Mesenchymal stem cell (in vitro differentiated cells and primary cell): Measurements from ENCODE around the gene IL10RB.

Experiments used
- DNase-seq: peaks from one replicate; pipeline ENCODE4 v3.0.0-alpha.2; 2013
- H2AFZ ChIP-seq: one replicate; pipeline ENCODE4 v1.6.1; 2013; ENCODE audit warnings: low read depth, mild to moderate bottlenecking, control low read depth, inconsistent platforms, low read length, moderate library complexity
- H2AK5ac ChIP-seq: 2 replicates; pipeline ENCODE4 v1.6.1; 2013; ENCODE audit warnings: low read length, moderate library complexity, mild to moderate bottlenecking, inconsistent platforms; ENCODE audit not compliant: severe bottlenecking
- H2BK120ac ChIP-seq: one replicate; pipeline ENCODE4 v1.6.1; 2013; ENCODE audit warnings: low read depth, mild to moderate bottlenecking, inconsistent platforms, low read length, moderate library complexity
- H2BK12ac ChIP-seq, 2 experiments: one replicate each; pipeline ENCODE4 v1.6.1; 2013; ENCODE audit warnings: inconsistent platforms in 2 of 2, low read length in 2 of 2, mild to moderate bottlenecking in 2 of 2, moderate library complexity in 2 of 2, control low read depth in 1 of 2
- H2BK15ac ChIP-seq: one replicate; pipeline ENCODE4 v1.6.1; 2013; ENCODE audit warnings: mild to moderate bottlenecking, low read depth, inconsistent platforms; ENCODE audit not compliant: poor library complexity, severe bottlenecking
- H2BK5ac ChIP-seq: 2 replicates; pipeline ENCODE4 v1.6.1; 2013; ENCODE audit warnings: low read depth, mild to moderate bottlenecking, low read length, control low read depth, inconsistent platforms; ENCODE audit not compliant: poor library complexity, severe bottlenecking
- H3K14ac ChIP-seq, 2 experiments: one replicate each; pipeline ENCODE4 v1.6.1; 2013; ENCODE audit warnings: inconsistent platforms in 2 of 2, low read length in 2 of 2, control low read depth in 1 of 2, mild to moderate bottlenecking in 1 of 2, moderate library complexity in 1 of 2
- H3K18ac ChIP-seq, 2 experiments: one replicate each; pipeline ENCODE4 v1.6.1; 2013; ENCODE audit warnings: inconsistent platforms in 2 of 2, low read length in 2 of 2, control low read depth in 1 of 2, low read depth in 1 of 2, mild to moderate bottlenecking in 1 of 2
- H3K23ac ChIP-seq, 2 experiments: one replicate each; pipeline ENCODE4 v1.6.1; 2013; ENCODE audit warnings: inconsistent platforms in 2 of 2, low read length in 2 of 2, mild to moderate bottlenecking in 2 of 2, moderate library complexity in 2 of 2, control low read depth in 1 of 2
- H3K27ac ChIP-seq: 2 replicates; pipeline ENCODE4 v1.5.1; 2013; ENCODE audit warnings: mild to moderate bottlenecking, moderate library complexity, low read length, control low read depth, inconsistent platforms; ENCODE audit not compliant: poor library complexity, severe bottlenecking
- H3K27me3 ChIP-seq, 2 experiments: 2 replicates each; pipeline versions ENCODE4 v1.6.1 to v1.7.0; 2013; ENCODE audit warnings: low read length in 2 of 2, mild to moderate bottlenecking in 2 of 2, moderate library complexity in 2 of 2, control low read depth in 1 of 2, inconsistent platforms in 1 of 2; ENCODE audit not compliant: control insufficient read depth in 1 of 2, insufficient read depth in 1 of 2
- H3K36me3 ChIP-seq, 2 experiments: 2 replicates each; pipeline versions ENCODE4 v1.6.1 to v1.7.0; 2013; ENCODE audit warnings: low read length in 2 of 2, control low read depth in 1 of 2, inconsistent platforms in 1 of 2, low read depth in 1 of 2, mild to moderate bottlenecking in 1 of 2; ENCODE audit not compliant: insufficient read depth in 2 of 2, control insufficient read depth in 1 of 2
- H3K4ac ChIP-seq, 2 experiments: one replicate each; pipeline ENCODE4 v1.6.1; 2013; ENCODE audit warnings: inconsistent platforms in 2 of 2, low read length in 2 of 2, mild to moderate bottlenecking in 2 of 2, moderate library complexity in 2 of 2, control low read depth in 1 of 2, low read depth in 1 of 2
- H3K4me1 ChIP-seq: 2 replicates; pipeline ENCODE4 v1.6.1; 2013; ENCODE audit warnings: low read depth, low read length, control low read depth; ENCODE audit not compliant: control insufficient read depth, insufficient read depth
- H3K4me2 ChIP-seq: 2 replicates; pipeline ENCODE4 v1.6.1; 2013; ENCODE audit warnings: low read length, mild to moderate bottlenecking, inconsistent platforms; ENCODE audit not compliant: poor library complexity, severe bottlenecking
- H3K4me3 ChIP-seq, 2 experiments: 2 replicates each; pipeline versions ENCODE4 v1.5.1 to v1.7.0; 2013; ENCODE audit warnings: low read length in 2 of 2, mild to moderate bottlenecking in 2 of 2, control low read depth in 1 of 2, low read depth in 1 of 2; ENCODE audit not compliant: insufficient read depth in 1 of 2
- H3K79me1 ChIP-seq: replicated peaks from 2 replicates; pipeline ENCODE4 v1.6.1; 2013; ENCODE audit warnings: mild to moderate bottlenecking, control low read depth, low read length, inconsistent platforms; ENCODE audit not compliant: poor library complexity, severe bottlenecking
- H3K9ac ChIP-seq: 2 replicates; pipeline ENCODE4 v1.7.0; 2013; ENCODE audit warnings: mild to moderate bottlenecking, low read length, moderate library complexity
- H3K9me3 ChIP-seq: 2 replicates; pipeline ENCODE4 v1.7.0; 2013; ENCODE audit warnings: mild to moderate bottlenecking, low read length; ENCODE audit not compliant: control insufficient read depth
- H4K8ac ChIP-seq: one replicate; pipeline ENCODE4 v1.6.1; 2013; ENCODE audit warnings: inconsistent platforms, mild to moderate bottlenecking, low read length, moderate library complexity
- H4K91ac ChIP-seq: one replicate; pipeline ENCODE4 v1.6.1; 2013; ENCODE audit warnings: mild to moderate bottlenecking, low read length, inconsistent platforms
- WGBS: methylation state at CpG from one replicate; pipeline ENCODE4 v1.1.7; 2013; ENCODE audit warnings: mixed read lengths; 5-methylcytosine and 5-hydroxymethylcytosine counted together

IL10RB gene

DNA sequence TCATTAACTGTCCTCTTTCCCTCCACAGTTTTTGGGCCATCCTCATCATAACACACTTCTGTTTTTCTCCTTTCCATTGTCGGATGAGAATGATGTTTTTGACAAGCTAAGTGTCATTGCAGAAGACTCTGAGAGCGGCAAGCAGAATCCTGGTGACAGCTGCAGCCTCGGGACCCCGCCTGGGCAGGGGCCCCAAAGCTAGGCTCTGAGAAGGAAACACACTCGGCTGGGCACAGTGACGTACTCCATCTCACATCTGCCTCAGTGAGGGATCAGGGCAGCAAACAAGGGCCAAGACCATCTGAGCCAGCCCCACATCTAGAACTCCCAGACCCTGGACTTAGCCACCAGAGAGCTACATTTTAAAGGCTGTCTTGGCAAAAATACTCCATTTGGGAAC, 30.0 kb downstream of the IL10RB start:
- Histone ChIP-seq H3K79me1 (no peaks in the 10 kb centered on the region), H3K9me3 (no peaks in the 10 kb centered on the region), H4K8ac (no peak overlapping the region), H3K9ac (no peak overlapping the region), H2BK5ac (no peak overlapping the region), H3K4ac (no peak overlapping the region), H2AFZ (no peak overlapping the region), H3K4me1 (no peaks in the 10 kb centered on the region), H3K4me3 (no peak overlapping the region), H2BK12ac (no peak overlapping the region), H3K27ac (no peak overlapping the region), H3K18ac (no peak overlapping the region), H3K27me3 (no peaks in the 10 kb centered on the region), H3K14ac (no peak overlapping the region), H3K4me2 (no peak overlapping the region), H2BK120ac (no peak overlapping the region), H3K23ac (no peak overlapping the region), H4K91ac (no peak overlapping the region), H2BK15ac (no peak overlapping the region), H3K36me3 (peaks cover 28 to 33% of the 10 kb centered on the region in 2 experiments), H2AK5ac (no peak overlapping the region)
- no peak for DNase-seq
- WGBS = 95% methylated on average over 6 of the region's 6 CpGs

GRCh38 chr21:33299181-33299752, 33.1 kb downstream of the IL10RB start:
- H4K91ac ChIP-seq = no peak overlapping the region
- no peak overlapping the region for H2BK12ac ChIP-seq
- no peak overlapping the region for H2AFZ ChIP-seq
- no peak overlapping the region for H3K18ac ChIP-seq
- no peaks in the 10 kb centered on the region for H3K4me1 ChIP-seq
- H4K8ac ChIP-seq = peak overlapping the region; percentile 33
- H3K27ac ChIP-seq = no peak overlapping the region
- H3K4me3 ChIP-seq = no peak overlapping the region
- no peak overlapping the region for H3K23ac ChIP-seq
- H3K4me2 ChIP-seq = no peak overlapping the region
- H2BK120ac ChIP-seq = no peak overlapping the region
- H2AK5ac ChIP-seq = no peak overlapping the region
- H2BK5ac ChIP-seq = no peak overlapping the region
- no peaks in the 10 kb centered on the region for H3K79me1 ChIP-seq
- H3K27me3 ChIP-seq = no peaks in the 10 kb centered on the region
- DNase-seq = no peak
- H3K9me3 ChIP-seq = no peaks in the 10 kb centered on the region
- no peak overlapping the region for H3K4ac ChIP-seq
- no peak overlapping the region for H3K14ac ChIP-seq
- peaks cover 8% of the 10 kb centered on the region in 2 experiments for H3K36me3 ChIP-seq
- no peak overlapping the region for H3K9ac ChIP-seq
- 97% methylated on average over 5 of the region's 5 CpGs for WGBS
- no peak overlapping the region for H2BK15ac ChIP-seq

DNA sequence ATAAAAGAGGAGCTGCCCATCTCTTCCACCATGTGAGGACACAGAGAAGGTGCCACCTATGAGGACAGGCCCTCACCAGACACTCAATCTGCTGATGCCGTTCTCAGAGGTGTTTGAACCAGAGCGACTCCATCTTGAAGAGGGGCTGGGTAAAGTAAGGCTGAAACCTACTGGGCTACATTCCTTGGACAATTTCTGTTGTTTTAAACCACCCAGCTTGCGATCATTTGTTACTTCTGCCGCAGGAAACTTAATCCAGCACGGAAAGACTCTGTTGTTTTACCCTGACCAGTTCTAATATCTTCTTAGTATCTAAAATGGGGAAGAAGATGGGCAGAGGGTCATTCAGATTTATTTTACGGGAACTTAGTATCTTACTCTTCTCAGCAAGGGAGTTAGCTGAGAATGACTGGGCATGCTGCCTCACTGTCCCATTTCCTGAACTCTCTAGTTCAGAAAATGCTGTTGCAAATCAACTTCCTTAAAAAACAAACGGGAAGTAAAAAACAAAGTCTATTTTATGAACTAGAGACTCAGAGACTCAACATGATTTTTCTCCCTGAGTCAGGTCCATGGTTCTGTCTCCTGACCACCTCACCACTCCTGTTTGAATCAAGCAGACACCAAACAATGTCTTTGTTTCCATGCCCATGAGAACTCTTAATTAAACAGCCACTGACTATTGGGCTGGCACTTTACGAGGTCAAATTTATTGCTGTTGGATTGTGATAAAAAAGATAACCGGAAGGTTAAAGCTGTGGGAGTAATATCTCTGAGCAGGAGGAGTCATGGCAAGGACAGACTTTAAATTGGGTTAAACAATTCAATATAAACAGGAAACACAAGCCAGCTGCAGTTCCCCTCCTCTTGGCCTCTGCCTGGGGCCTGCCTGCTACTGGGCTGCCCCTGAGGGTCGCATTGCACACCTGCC, 34.8 kb downstream of the IL10RB start:
- H3K14ac ChIP-seq = no peak overlapping the region
- H3K27ac ChIP-seq = no peak overlapping the region
- DNase-seq = peak; percentile 6
- H2BK5ac ChIP-seq = no peak overlapping the region
- H3K27me3 ChIP-seq = no peaks in the 10 kb centered on the region
- no peak overlapping the region for H2BK12ac ChIP-seq
- H3K4me3 ChIP-seq = no peak overlapping the region
- no peak overlapping the region for H2AFZ ChIP-seq
- no peak overlapping the region for H3K23ac ChIP-seq
- no peak overlapping the region for H2BK120ac ChIP-seq
- H3K18ac ChIP-seq = peak overlapping the region; percentile 28 to 64
- H4K91ac ChIP-seq = no peak overlapping the region
- no peaks in the 10 kb centered on the region for H3K4me1 ChIP-seq
- H4K8ac ChIP-seq = no peak overlapping the region
- no peak overlapping the region for H2AK5ac ChIP-seq
- H2BK15ac ChIP-seq = no peak overlapping the region
- H3K4ac ChIP-seq = no peak overlapping the region
- H3K9me3 ChIP-seq = no peaks in the 10 kb centered on the region
- no peak overlapping the region for H3K4me2 ChIP-seq
- peaks cover 4 to 8% of the 10 kb centered on the region in 2 experiments for H3K36me3 ChIP-seq
- H3K79me1 ChIP-seq = no peaks in the 10 kb centered on the region
- WGBS = 79% methylated on average over 8 of the region's 10 CpGs
- H3K9ac ChIP-seq = no peak overlapping the region

DNA sequence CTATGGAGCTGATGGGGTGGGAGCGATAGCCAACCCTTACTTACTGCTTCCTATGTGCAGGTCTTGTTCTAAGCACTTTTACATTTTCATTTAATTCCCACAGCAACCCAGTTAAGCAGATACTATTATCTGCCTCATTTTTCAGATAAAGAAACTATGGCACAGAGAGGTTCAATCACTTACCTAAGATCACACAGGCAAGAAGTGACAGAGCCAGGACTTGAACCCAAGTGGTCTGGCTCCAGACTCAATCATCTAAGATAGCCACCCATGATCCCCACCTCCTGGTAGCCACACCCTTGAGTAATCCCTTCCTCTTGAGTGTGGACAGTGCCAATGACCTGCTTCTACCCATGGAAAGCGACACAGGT, 35.5 kb downstream of the IL10RB start:
- H2AFZ ChIP-seq = no peak overlapping the region
- no peaks in the 10 kb centered on the region for H3K27me3 ChIP-seq
- H3K4me2 ChIP-seq = no peak overlapping the region
- no peak overlapping the region for H2BK12ac ChIP-seq
- no peak overlapping the region for H4K91ac ChIP-seq
- peaks cover 0 to 1% of the 10 kb centered on the region in 2 experiments for H3K36me3 ChIP-seq
- no peaks in the 10 kb centered on the region for H3K9me3 ChIP-seq
- 84% methylated on average over 2 of the region's 2 CpGs for WGBS
- no peak overlapping the region for H2AK5ac ChIP-seq
- H4K8ac ChIP-seq = no peak overlapping the region
- H3K4ac ChIP-seq = no peak overlapping the region
- H3K4me1 ChIP-seq = no peaks in the 10 kb centered on the region
- H2BK5ac ChIP-seq = no peak overlapping the region
- H3K27ac ChIP-seq = no peak overlapping the region
- H3K4me3 ChIP-seq = no peak overlapping the region
- no peak overlapping the region for H2BK120ac ChIP-seq
- H3K79me1 ChIP-seq = no peaks in the 10 kb centered on the region
- H3K23ac ChIP-seq = no peak overlapping the region
- no peak for DNase-seq
- H2BK15ac ChIP-seq = no peak overlapping the region
- H3K18ac ChIP-seq = peak overlapping the region; percentile 28 to 69
- H3K14ac ChIP-seq = no peak overlapping the region
- no peak overlapping the region for H3K9ac ChIP-seq
